Umbilical cord (tissue), 2 donors: ENCODE data around the gene ZNF532. TPM values are rescaled to one million over a fixed set of nuclear protein-coding genes. Genes with fewer than 3 reads are reported as not detected.
A peak's percentile ranks its signal among the peaks of the same experiment; 100 is the strongest.
"Not testable (repeated sequence)": the region's sequence is repeated elsewhere in the genome, so short reads cannot be mapped to it uniquely, and the experiment has no call there.

Experiments used
- DNase-seq: peaks from one replicate; pipeline ENCODE4 v3.0.0-alpha.2; 2015; ENCODE audit warnings: low spot score
- total RNA-seq: library from RNA; depleted of rRNA; stranded (reverse); fragments of >200 nt; gene quantifications from one replicate; pipeline ENCODE4 v1.2.3, GENCODE V29; 2014; ENCODE audit warnings: low replicate concordance; ENCODE audit not compliant: insufficient read depth

Gene ZNF532
- total RNA-seq, 1 donor from 2014 or later, result 116 TPM

DNA sequence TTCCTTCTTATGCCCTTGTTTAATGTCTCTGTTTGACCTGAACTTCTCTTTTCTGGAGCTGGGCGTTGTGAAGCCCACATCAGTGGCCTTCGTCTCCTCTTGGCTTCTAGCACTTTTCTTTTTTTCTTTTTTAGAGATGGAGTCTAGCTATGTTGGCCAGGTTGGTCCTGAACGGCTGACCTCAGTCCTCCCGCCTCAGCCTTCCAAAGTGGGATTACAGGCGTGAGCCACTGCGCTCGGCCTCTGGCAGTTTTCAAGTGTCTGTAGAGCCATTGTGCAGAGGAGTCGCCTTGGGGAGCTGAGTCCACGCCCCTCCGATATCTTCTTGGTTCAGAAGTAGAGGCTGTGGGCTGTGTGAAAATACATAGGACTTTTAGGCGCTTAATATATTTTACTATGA, 36.5 kb downstream of the ZNF532 start:
- DNase-seq, result no peak

DNA sequence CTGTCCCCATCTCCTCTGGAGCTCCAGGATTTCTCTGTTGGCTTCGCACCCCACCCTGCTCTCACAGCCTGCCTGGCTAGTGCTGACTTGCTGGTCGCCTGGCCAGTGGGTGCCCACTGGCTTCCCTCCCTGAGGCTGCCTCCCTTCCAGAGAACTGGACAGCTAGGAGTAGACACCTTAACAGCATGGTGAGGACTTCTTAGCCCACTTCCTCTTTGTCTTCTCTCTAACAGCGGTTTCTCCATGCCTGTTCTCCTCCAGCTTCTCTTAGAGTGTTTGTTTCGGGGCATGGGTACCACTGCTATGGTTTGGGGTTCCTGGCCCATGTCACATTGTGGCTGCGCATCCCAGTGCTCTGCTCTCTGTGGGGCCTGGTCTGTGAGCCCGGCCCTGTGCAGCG, 37.1 kb downstream of the ZNF532 start:
- no peak for DNase-seq

DNA sequence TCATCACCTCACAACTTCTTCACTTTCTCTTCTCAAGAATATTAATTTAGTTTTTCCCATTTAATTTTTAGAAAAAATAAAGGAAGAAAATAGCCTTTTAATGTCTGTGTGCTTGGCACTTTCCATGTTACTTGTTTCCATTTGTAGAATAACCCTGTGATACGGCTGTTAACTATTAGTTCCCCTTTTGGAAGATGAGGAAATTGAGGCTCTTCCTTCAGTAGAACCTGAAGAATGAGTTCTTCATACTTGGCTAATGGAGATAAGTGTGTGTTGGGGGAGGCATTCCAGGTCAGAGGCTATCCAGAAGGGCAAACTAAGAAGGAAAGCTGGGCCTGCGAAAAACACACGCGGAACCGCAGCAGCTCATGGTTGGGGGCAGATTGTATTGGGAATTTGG, 38.3 kb downstream of the ZNF532 start:
- DNase-seq, result no peak

DNA sequence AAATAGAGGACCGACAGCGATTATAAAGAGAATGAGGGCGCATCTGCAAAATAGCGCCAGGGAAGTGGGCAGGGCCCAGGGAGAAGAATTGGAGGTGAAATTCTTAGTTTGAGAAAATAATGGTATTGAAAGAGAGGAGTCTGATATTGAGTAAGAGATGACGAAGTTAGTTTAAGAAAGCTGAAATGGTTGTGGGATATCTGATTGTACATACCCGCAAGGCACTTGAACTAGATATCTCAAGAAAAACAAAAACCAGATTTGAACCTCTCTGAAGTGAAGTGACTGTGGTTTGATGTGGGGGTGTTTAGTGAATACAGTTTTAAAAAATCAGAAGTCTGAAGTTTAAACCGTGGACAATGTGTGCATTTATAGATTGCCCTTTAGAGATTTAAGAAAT, 38.9 kb downstream of the ZNF532 start:
- no peak for DNase-seq

DNA sequence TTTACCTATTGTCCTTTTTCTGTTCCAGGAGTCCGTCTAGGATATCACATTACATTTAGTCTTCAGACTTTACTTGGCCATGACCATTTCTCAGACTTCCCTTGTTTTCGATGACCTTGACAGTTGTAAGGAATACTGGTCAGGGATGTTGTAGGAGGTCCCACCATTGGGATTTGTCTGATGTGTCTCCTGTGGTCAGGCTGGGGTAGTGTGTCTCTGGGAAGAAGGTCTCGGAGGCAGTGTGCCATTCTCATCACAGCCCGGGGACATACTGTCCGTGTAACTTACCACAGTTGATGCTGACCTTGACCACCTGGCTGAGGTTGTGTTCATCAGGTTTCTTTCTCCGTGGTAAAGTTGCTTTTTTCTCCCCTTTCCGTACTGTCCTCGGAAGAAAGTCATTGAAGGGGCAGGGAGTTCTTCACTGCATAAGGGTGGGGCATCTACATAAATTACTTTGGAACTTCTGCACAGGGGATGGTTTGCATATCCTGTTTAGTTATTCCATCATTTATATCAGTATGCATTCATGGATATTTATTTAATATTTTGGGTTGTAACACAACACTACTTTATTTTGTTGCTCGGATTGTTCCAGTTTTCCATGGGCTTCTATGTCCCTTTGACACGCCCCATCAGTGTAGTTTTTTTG, 41.2 kb downstream of the ZNF532 start:
- no peak for DNase-seq

DNA sequence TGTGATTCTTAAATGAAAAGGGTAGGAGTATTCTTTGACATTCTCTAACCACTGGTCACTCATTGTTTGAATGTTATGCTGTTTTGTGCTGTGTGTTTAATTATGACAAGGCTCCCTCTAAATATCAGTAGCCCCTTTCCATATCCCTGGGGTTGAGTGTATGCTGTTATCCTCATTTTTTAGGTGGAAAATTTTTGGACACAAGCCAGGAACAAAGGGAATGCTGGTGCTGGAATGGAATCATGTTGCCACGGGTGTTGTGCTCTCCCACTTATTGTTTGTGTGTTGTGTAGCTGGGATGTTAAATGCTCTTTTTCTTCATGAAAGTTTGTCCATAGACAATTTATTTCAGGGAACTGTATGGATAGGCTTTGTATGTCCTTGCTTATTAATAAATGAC, 43.3 kb downstream of the ZNF532 start:
- DNase-seq, result no peak

DNA sequence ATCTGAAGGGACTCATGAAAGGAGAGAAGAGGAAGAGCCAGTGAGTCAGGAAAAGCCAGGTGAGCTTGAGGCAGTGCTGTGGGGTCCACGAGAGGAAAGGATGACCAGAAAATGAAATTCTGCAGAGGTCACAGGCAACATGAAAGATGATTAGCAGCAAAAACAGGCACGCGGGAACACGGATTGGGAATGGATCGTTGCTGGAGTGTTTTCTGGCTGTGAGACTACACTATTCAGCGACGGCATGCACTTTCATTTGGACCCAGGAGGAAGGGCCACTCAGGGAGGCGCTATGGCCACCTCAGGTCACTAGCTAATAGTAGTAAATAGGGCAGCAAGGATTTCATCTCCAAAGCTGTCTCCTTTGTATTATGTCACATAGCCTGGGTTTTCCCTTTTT, 44.8 kb downstream of the ZNF532 start:
- no peak for DNase-seq

DNA sequence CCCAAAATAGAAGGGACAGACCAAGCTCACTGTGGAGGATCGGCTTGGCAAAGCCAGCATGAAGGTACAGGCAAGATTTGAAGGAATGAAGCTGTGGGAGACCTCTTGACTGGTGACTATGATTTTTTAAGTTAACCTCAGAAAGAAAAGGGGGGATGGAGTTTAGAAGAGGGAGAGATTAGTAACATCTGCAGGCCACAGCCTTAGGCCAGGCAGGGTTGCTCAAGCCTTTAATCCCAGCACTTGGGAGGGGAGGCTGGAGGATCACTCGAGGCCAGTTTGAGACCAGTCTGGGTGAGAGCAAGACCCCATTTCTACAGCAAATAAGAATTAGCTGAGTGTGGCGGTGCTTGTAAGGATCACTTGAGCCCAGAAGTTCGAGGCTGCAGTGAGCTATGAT, 46.6 kb downstream of the ZNF532 start:
- peak; percentile 64 for DNase-seq

DNA sequence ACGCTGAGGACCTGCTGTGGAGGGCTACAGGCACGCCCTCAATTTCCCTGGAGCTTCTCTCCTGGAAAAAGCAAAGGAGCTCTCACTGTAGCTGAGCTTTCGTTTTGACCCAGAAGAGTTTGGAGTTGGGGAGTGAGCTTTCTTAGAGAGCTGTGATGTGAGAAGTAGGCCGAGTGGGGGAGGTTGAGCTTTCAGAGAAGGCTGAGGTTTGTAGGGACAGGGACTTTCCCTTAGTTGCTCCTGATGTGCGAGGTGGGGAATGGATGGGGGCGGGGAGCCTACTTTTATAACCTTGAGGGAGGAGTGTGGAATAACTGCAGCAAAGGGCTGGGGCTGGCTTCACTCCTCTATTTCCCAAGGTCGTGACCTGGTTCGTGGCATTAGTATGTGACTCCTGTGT, 47.1 kb downstream of the ZNF532 start:
- no peak for DNase-seq

DNA sequence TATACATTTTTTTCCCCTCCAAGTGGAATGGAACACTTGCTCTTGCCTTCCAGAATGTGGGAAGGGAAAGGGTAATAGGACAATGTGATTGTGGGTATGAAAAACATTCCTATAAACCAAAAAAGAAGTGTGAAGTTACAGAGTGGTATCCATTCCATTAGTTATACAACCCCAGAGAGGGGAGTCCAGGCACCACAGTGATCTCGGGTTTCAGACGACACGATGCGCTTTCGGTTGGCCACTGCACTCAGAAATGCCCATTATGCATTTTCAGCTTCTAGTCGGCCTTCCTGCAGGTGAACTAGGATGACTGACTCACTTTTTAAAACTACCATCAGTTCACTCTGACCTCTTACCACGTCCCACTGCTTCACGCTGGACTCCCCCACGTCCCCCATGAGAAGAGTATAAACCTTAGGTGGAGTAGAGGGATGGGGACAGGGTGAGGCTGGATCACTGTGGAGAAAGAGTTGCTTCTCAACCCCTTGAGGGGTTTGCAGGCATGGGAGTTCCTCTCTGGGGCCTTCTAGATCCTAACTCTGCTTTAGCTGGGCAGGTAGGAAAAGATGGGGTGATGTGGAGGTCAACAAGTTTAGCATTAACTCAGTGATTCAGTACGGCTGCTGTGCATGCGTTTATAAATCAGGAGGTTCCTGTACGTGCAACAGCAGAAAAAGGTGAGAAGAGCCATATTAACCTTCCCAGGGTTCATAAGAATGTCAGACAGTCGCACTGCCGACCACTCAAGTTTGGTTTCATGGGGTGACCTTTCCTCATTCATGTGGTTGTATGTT, 50.5 kb downstream of the ZNF532 start:
- no peak for DNase-seq

DNA sequence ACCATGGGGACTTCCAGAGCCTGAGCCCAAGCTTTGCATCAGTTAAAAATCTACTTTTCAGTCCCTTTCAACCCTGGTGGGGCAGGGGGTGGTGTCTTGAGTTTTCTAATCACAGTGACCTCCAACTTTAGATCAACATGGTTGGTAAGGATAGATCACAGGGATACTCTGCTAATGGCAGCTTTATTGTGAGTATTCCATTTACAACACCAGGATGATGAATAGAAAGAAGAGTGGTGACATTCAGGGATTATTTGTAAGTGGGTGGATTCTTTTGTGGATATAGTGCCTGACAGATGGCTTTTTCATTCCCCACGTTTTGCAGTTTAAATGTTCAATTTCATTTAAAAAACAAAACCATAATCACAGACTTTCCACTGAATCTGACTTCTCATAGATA, 51.3 kb downstream of the ZNF532 start:
- DNase-seq, result no peak

DNA sequence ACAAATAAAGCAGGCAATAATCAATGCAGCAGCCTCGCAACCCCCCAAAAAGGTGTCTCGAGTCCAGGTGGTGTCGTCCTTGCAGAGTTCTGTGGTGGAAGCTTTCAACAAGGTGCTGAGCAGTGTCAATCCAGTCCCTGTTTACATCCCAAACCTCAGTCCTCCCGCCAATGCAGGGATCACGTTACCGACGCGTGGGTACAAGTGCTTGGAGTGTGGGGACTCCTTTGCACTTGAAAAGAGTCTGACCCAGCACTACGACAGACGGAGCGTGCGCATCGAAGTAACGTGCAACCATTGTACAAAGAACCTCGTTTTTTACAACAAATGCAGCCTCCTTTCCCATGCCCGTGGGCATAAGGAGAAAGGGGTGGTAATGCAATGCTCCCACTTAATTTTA, 55.3 kb downstream of the ZNF532 start:
- DNase-seq, result not testable (repeated sequence)

DNA sequence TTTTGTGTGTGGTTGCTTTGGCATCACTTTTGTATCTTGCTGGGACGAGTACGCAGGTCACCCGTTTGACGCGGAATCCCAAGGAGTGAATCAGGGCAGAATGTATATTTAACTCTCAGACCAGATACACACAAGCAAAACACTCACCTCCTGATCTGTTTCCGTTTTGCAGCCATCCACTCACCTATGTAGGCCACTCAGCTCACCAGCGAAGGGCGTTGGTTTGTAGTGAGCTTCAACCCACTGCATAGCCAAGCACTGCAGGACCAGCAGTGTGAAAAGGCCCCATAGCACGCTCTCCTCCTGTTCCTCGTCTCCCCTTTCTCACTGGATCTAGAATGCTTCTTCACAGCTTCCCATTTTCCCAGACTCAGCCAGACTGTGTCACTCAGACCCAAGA, 58.3 kb downstream of the ZNF532 start:
- DNase-seq, result no peak

DNA sequence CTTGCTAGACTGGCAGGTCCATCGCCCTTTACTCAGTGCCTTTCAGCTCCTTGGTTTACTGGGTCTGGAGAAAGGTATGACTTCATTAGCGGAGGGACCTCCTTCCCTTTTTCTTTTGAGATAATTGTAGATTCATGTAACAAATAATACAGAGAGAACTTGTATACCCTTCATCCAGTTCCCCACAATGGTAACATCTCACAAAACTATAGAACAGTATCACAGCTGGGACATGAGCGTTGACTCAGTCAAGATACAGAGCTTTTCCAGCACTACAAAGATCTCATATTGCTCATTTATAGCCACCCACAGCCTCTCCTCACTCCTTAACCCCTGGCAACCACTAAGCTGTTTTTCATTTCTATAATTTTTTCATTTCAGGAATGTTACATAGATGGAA, 59.8 kb downstream of the ZNF532 start:
- DNase-seq, result no peak

DNA sequence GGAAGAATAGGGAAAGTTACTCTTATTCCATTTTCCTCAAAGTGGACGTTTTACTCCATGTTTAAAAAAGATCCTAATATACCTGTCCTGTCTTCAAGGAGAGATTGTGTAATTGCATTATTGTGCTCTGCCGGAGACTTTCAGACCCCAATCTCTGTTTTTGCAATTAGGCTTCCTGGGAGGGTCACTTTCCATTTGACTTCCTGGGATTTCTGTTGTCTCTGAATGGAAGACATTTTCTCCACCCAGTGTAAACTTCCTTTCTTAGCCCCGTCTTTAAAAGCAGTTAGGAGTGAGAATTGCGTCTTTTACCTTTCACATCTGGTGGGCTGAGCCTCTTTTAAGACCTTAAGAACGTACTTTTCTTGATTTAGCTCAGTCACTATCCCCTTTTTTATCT, 63.0 kb downstream of the ZNF532 start:
- no peak for DNase-seq

DNA sequence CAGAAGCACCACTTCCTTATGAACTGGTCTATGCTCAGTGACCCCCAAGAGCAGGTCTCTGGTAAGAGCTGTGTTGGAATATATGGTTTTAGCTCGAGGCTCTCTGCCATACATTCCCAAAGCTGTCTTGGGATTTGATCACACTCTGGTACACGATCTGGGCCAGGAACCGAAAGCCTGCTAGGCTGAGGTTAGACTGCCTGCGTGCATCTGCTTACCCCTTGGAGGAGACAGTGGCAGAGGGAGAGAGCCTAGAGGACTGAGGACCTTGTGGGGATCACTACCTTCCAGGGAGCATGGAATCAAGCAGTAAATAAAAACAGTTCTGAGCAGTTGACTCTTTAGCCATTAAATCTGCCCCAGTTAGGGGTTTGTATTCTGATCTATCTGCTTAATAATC, 63.7 kb downstream of the ZNF532 start:
- no peak for DNase-seq

DNA sequence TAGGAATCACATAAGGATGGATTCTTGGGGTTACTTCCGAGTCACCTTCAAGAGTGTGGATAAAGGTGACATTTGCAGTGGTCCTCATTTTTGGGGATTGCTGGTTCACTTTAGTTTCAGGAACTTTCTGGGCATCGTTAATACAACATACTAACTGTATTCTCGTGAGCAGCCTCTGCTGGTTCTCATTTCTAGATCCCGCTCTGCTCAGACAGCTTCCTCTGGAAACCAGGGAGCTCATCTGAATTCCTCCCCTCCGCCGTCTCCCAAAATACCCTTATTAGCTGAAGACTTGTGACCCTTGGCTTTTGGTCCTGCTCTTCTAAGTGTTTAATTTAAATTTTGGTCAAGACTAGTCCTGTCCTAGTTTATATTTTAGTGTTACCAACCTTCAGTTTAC, 64.5 kb downstream of the ZNF532 start:
- DNase-seq, result no peak

DNA sequence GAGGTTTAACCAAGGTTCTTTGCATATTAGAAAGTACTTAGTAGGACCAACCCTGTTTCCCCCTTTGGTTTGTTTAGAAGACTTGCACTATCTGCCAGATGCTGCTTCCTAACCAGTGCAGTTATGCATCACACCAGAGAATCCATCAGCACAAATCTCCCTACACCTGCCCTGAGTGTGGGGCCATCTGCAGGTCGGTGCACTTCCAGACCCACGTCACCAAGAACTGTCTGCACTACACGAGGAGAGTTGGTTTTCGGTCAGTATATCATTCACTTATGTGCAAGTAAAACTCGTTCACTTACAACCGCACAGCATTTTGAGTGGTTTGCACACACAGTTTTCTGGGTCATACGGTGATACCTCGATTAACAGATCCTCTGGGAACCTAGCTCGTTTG, 69.7 kb downstream of the ZNF532 start:
- no peak for DNase-seq

DNA sequence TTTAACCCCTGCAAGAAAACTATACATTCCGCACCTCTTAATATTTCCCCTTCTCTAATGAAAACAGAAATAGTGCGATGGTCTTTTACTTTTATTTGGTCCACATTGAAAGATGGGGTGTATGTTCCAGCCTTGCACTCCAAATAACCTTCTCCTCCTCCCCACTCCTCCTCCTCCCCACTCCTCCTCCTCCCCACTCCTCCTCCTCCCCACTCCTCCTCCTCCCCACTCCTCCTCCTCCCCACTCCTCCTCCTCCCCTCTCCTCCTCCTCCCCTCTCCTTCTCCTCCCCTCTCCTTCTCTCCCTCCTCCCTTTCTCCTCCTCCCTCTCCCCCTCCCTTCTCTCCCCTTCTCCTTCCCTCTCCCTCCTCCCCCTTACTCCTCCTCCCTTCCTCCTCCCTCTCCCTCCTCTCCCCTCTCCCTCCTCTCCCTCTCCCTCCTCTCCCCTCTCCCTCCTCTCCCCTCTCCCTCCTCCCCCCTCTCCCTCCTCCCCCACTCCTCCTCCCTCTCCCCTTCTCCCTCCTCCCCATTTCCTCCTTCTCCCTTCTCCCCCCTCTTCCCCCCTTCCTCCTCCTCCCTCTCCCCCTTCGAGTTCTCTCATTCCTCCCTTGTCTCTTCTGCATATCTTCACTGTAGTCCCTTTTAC, 70.4 kb downstream of the ZNF532 start:
- DNase-seq, result no peak

DNA sequence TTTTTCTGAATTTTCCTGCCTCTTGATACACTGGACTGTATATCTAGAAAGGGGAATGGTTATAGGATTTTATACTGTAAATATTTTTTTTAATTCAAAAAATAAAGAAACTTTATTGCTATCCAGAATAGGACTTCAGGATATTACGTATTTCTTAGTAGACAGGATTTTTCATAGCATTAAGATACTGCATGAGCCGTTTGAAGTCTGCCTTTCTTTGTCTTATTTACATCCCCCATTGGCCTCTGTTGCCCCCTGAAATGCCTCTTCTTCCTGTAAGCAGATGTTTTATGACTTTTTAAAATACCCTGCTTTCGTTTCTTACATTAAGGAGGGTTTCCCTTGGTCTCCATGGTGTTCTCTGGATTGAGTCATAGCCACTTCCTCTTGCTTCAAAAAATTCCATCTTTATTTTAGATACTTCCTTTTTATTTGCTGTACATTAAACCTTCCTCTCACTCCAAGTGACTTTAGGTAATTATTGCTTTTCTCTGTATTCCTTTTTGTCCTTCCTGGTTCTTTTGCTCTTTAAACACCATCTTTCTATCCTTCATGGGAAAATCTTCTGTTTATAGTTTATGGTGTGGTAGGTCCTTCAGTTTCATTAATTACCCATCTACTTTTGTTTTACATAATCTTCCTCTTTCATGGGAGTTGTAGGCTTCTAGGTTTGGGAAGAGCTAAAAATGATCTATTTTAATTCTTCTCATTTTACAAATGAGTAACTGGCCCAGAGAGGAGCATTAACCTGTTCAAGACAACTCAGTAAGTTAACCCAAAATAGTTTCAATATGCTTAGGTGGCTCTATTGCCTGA, 72.6 kb downstream of the ZNF532 start:
- peak; percentile 57 for DNase-seq

DNA sequence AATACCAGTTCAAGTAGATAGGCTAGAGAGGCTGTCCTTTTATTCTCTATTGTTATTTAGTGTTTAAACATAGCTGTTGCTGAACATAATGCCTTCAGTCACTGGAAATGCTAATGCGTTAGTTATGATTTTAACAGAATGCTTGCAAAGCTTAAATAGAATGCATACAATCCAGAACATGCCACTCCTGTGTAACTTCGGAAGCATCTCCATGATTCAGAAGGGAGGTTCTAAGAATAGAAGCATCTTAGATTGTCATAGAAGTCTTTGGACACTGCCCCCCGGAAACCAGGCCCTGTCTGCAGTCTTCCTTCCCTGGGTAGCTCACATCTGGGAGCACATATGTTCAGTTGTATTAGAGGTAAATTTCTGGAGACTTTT, 73.2 kb downstream of the ZNF532 start:
- DNase-seq, result no peak

DNA sequence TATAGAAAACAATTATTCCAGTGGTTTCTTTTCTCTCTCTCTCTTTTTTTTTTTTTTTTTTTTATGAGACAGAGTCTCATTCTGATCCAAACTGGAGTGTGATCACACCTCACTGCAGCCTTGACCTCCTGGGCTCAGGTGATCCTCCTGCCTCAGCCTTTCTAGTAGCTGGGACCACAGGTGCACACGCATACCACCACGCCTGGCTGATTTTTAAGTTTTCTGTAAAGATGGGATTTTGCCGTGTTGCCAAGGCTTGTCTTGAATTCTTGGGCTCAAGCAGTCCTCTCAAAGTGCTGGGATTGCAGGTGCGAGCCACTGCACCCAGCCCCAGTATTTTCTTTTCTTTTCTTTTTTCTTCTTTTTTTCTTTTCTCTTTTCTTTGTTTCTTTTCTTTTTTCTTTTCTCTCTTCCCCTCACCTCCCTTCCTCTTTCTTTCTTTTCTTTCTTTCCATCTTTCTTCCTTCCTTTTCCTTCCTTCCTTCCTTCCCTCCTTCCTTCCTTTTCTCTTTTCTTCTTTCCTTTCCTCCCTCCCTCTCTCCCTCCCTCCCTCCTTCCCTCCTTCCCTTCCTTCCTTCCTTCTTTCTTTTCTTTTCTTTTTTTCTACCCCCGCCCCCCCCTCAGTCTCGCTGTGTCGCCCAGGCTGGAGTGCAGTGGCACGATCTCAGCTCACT, 76.9 kb downstream of the ZNF532 start:
- DNase-seq, result no peak
